Smooth muscle cell (in vitro differentiated cells): Measurements from ENCODE around the gene CFAP61. TPM values are rescaled to one million over a fixed set of nuclear protein-coding genes. Genes with fewer than 3 reads are reported as not detected.

Experiments
- DNase-seq: peaks from one replicate; lab custom pipeline; 2025; ENCODE audit not compliant: unreplicated experiment; lab: John Stamatoyannopoulos, UW
- H2AFZ ChIP-seq: fragments of 200-600 bp; sonication (generic); 2 replicates; pipeline ENCODE4 v1.6.0; 2016; ENCODE audit warnings: antibody characterized with exemption, low read depth, mild to moderate bottlenecking
- H3F3A ChIP-seq: fragments of 200-600 bp; sonication (generic); 2 replicates; pipeline ENCODE4 v1.6.0; 2017; ENCODE audit warnings: antibody characterized with exemption, low read depth
- H3K27ac ChIP-seq: fragments of 200-600 bp; sonication (generic); 2 replicates; pipeline ENCODE4 v1.5.1; 2016; ENCODE audit warnings: low read depth, mild to moderate bottlenecking
- H3K27me3 ChIP-seq: fragments of 200-600 bp; sonication (generic); 2 replicates; pipeline ENCODE4 v1.6.1; 2016; ENCODE audit warnings: low read depth, mild to moderate bottlenecking
- H3K36me3 ChIP-seq: fragments of 200-600 bp; sonication (generic); 2 replicates; pipeline ENCODE4 v1.5.1; 2016; ENCODE audit warnings: low read depth
- H3K4me1 ChIP-seq: fragments of 200-600 bp; sonication (generic); 2 replicates; pipeline ENCODE4 v1.5.1; 2016; ENCODE audit warnings: low read depth
- H3K4me2 ChIP-seq: fragments of 200-600 bp; sonication (generic); 2 replicates; pipeline ENCODE4 v1.6.0; 2016; ENCODE audit warnings: mild to moderate bottlenecking
- H3K4me3 ChIP-seq: fragments of 200-600 bp; sonication (generic); 2 replicates; pipeline ENCODE4 v1.5.1; 2016; ENCODE audit warnings: mild to moderate bottlenecking
- H3K79me2 ChIP-seq: fragments of 200-600 bp; sonication (generic); 2 replicates; pipeline ENCODE4 v1.6.0; 2016; ENCODE audit warnings: low read depth, mild to moderate bottlenecking
- H3K9ac ChIP-seq: fragments of 200-600 bp; sonication (generic); 2 replicates; pipeline ENCODE4 v1.6.0; 2016; ENCODE audit warnings: low read depth
- H3K9me3 ChIP-seq: fragments of 200-600 bp; sonication (generic); replicated peaks from 2 replicates; pipeline ENCODE4 v1.5.1; 2016; ENCODE audit warnings: low read depth
- H4K20me1 ChIP-seq: fragments of 200-600 bp; sonication (generic); 2 replicates; pipeline ENCODE4 v1.6.0; 2016; ENCODE audit warnings: low read depth
- WGBS: methylation state at CpG from one replicate; pipeline ENCODE4 v1.1.7; 2016; ENCODE audit warnings: low lambda C conversion rate; 5-methylcytosine and 5-hydroxymethylcytosine counted together
- polyA plus RNA-seq: library from polyadenylated mRNA; unstranded; fragments of >200 nt; fragmentation: Nextera tagmentation; extraction: Ambion mirVana; gene quantifications from 2 replicates; pipeline ENCODE4 v1.2.1, GENCODE V29; 2016
- total RNA-seq: library from RNA; depleted of rRNA; stranded (reverse); fragments of >200 nt; gene quantifications from 2 replicates; pipeline ENCODE4 v1.2.3, GENCODE V29; 2014
- TF ChIP-seq, protein P1 (sequence below): fragments of 200-600 bp; sonication (generic); IDR thresholded peaks from 2 replicates; pipeline ENCODE4 v1.5.1; 2017; ENCODE audit warnings: borderline replicate concordance, mild to moderate bottlenecking, antibody characterized with exemption; ENCODE audit not compliant: insufficient read depth, poor library complexity, severe bottlenecking

CFAP61 gene
- total and polyA plus RNA-seq, 2 experiments from 2014 or later, result not detected

DNA sequence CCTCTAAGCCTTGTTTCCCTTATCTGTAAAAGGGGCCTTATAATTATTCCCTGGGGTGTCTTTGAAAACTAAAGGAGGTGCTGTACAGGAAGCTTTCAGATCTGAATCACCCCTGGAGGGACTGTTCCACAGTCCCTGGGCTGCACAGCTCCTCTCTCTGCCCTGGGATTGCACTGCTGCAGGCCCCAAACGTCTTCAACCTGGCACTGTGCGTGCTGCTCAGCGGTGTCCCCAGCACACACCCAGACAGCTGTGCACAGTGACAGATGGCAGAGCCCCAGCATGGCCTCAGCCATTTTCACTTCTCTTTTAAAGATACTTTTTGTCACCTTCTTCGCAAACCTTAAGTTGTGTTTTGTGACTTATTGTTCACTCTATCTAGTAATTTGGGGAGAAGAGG is 264.9 kb downstream of the CFAP61 start:
- no peak overlapping the region for H3K27ac ChIP-seq
- TF ChIP-seq, protein P1, sequence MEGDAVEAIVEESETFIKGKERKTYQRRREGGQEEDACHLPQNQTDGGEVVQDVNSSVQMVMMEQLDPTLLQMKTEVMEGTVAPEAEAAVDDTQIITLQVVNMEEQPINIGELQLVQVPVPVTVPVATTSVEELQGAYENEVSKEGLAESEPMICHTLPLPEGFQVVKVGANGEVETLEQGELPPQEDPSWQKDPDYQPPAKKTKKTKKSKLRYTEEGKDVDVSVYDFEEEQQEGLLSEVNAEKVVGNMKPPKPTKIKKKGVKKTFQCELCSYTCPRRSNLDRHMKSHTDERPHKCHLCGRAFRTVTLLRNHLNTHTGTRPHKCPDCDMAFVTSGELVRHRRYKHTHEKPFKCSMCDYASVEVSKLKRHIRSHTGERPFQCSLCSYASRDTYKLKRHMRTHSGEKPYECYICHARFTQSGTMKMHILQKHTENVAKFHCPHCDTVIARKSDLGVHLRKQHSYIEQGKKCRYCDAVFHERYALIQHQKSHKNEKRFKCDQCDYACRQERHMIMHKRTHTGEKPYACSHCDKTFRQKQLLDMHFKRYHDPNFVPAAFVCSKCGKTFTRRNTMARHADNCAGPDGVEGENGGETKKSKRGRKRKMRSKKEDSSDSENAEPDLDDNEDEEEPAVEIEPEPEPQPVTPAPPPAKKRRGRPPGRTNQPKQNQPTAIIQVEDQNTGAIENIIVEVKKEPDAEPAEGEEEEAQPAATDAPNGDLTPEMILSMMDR, result no peak
- no peak overlapping the region for H3K4me2 ChIP-seq
- no peaks in the 10 kb centered on the region for H3K27me3 ChIP-seq
- no peaks in the 10 kb centered on the region for H3K79me2 ChIP-seq
- H3K9ac ChIP-seq, result no peak overlapping the region
- no peaks in the 10 kb centered on the region for H3F3A ChIP-seq
- H2AFZ ChIP-seq, result no peak overlapping the region
- no peak for DNase-seq
- no peaks in the 10 kb centered on the region for H3K4me1 ChIP-seq
- 89% methylated on average over 4 of the region's 4 CpGs for WGBS
- no peak overlapping the region for H3K4me3 ChIP-seq
- H3K9me3 ChIP-seq, result no peaks in the 10 kb centered on the region
- H4K20me1 ChIP-seq, result no peaks in the 10 kb centered on the region
- H3K36me3 ChIP-seq, result no peaks in the 10 kb centered on the region

DNA sequence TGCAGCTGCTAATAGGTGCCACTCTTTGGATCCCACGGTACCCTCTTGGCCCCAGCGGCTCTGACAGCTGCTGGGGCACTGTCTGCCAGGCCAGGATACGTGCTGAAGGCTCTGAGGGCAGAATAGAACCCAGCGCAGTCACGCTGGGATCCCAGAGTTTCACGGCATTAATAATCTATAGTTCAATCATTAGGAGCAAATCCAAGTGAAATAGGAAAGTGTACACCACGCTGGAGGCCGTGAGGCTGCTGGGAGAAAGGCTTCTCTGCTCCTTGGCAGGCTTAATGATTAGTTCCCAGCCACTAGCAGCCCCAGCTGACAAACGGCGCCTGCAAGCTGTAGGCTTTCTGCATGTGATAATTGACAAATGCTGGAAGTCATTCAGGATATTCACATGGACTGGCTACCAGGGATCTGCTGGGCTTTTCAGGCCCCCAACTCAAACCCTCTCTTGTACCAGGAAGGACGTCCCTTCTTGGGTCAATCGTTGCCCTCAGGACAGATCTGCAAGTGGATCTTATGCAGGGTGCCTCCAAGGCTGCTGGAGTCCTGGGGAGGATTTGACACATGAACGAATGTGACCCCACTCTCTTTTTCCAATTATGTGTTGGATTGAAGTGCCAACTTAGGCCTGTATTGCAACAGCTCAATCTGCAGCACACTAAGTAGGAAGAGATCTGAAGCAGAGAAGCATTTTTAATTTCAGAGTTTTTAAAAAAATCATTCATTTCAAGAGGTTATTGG is 265.5 kb downstream of the CFAP61 start:
- no peaks in the 10 kb centered on the region for H4K20me1 ChIP-seq
- WGBS, result 81% methylated on average over 13 of the region's 13 CpGs
- no peak overlapping the region for H2AFZ ChIP-seq
- TF ChIP-seq, protein P1, result no peak
- no peak overlapping the region for H3K27ac ChIP-seq
- no peak for DNase-seq
- no peaks in the 10 kb centered on the region for H3F3A ChIP-seq
- H3K4me3 ChIP-seq, result no peak overlapping the region
- no peaks in the 10 kb centered on the region for H3K4me1 ChIP-seq
- H3K27me3 ChIP-seq, result no peaks in the 10 kb centered on the region
- H3K9me3 ChIP-seq, result no peaks in the 10 kb centered on the region
- H3K36me3 ChIP-seq, result no peaks in the 10 kb centered on the region
- H3K9ac ChIP-seq, result no peak overlapping the region
- no peaks in the 10 kb centered on the region for H3K79me2 ChIP-seq
- no peak overlapping the region for H3K4me2 ChIP-seq

DNA sequence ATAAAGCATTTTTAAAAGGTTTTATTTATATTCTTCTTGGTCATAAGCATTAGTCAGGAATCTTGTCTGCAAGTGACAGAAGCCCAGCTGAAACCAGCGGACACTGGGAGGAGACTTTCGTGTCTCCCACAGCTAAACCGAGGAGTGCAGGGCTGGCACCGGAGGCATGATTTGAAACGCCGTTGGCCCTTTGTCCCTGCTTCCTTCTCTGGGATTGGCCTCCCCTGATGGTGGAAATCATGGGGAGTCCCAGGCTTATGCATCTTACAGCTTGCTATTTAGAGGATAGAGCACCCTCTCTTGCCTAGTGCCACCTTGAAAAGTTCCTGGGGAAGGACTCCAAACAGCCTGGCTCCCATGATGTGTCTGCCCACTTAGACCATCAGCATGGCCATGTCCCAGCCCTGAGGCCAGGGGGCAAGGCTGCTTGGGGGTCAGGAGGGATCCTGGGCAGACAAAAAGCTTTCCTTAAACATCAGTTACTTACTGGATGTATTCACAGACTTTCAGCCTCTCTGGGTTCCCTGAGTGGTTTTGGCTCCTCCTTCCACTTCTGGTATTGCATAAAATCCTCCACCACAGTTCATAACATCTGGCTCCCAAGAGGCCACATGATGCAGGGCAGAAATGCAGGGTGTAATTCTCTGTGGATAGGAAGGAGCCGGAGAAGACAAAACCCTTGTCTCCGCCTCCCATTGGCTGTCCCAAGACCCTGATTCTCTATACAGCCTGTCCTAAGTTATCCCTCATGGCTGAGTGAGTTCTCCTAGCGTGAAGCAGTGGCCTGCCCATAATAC is 266.2 kb downstream of the CFAP61 start:
- Histone ChIP-seq H3K79me2 (no peaks in the 10 kb centered on the region), H3K27ac (no peak overlapping the region), H3K36me3 (no peaks in the 10 kb centered on the region), H4K20me1 (no peaks in the 10 kb centered on the region), H3K4me3 (no peak overlapping the region), H2AFZ (no peak overlapping the region), H3K4me1 (no peaks in the 10 kb centered on the region), H3F3A (no peaks in the 10 kb centered on the region), H3K9me3 (no peaks in the 10 kb centered on the region), H3K9ac (no peak overlapping the region), H3K27me3 (no peaks in the 10 kb centered on the region), H3K4me2 (no peak overlapping the region)
- DNase-seq, result no peak
- 93% methylated on average over 9 of the region's 9 CpGs for WGBS
- TF ChIP-seq, protein P1, result no peak
